Bronchial epithelial cell (primary cell): Measurements from ENCODE around the gene RNU5D-1. TPM values are rescaled to one million over a fixed set of nuclear protein-coding genes. Genes with fewer than 3 reads are reported as not detected.
A peak's percentile ranks its signal among the peaks of the same experiment; 100 is the strongest.

Experiments
- DNase-seq: peaks from one replicate; pipeline ENCODE4 v3.0.0-alpha.2; 2010; ENCODE audit warnings: low read depth
- FAIRE-seq: peaks from 2 replicates; lab custom pipeline; 2011; peaks lifted over from hg19 to GRCh38; lab: Jason Lieb, UNC
- H3K27me3 ChIP-seq: 2 replicates; pipeline ENCODE4 v1.5.1; 2011; ENCODE audit warnings: low read length; ENCODE audit not compliant: control insufficient read depth, insufficient read depth
- H3K36me3 ChIP-seq: 2 replicates; pipeline ENCODE4 v1.5.1; 2011; ENCODE audit warnings: low read length; ENCODE audit not compliant: control insufficient read depth, insufficient read depth
- H3K4me3 ChIP-seq: 2 replicates; pipeline ENCODE4 v1.5.1; 2011; ENCODE audit warnings: mild to moderate bottlenecking, low read depth, low read length, control low read depth
- CTCF ChIP-seq: IDR thresholded peaks from 2 replicates; pipeline ENCODE4 v1.5.1; 2011; ENCODE audit warnings: mild to moderate bottlenecking, moderate library complexity, low read length, control low read depth, inconsistent platforms; ENCODE audit not compliant: insufficient read depth, severe bottlenecking
- total RNA-seq: library from RNA; depleted of rRNA; stranded (reverse); fragments of >200 nt; gene quantifications from 2 replicates; pipeline ENCODE4 v1.2.1, GENCODE V29; 2014

The RNU5D-1 gene
- total RNA-seq, 1 donor from 2014 or later = not detected

DNA sequence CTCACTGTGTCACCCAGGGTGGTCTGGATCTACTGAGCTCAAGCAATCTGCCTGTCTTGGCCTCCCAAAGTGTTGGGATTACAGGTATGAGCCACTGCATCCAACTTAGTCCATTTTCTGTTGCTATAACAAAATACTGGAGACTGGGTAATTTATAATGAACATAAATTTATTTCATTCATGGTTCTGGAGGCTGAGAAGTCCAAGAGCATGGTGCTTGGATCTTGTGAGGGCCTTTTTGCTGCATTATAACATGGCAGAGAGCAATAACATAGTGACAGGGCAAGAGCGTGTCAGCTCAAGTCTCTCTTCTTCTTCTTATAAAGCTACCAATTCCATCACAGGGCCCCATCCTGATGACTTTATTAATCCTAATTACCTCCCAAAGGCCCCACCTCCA, 5.0 kb upstream of the RNU5D-1 start:
- Histone ChIP-seq H3K27me3 (no peaks in the 10 kb centered on the region), H3K4me3 (no peak overlapping the region), H3K36me3 (no peaks in the 10 kb centered on the region)
- DNase-seq (no peak), FAIRE-seq (no peak)
- TF ChIP-seq CTCF = no peak

- no peak for TF ChIP-seq CTCF
- H3K27me3 ChIP-seq = no peaks in the 10 kb centered on the region
- DNase-seq (no peak), FAIRE-seq (no peak)
- H3K4me3 ChIP-seq = no peak overlapping the region
- no peaks in the 10 kb centered on the region for H3K36me3 ChIP-seq
Measured at GRCh38 chr1:44733784-44734183, 2.8 kb upstream of the RNU5D-1 start.

DNA sequence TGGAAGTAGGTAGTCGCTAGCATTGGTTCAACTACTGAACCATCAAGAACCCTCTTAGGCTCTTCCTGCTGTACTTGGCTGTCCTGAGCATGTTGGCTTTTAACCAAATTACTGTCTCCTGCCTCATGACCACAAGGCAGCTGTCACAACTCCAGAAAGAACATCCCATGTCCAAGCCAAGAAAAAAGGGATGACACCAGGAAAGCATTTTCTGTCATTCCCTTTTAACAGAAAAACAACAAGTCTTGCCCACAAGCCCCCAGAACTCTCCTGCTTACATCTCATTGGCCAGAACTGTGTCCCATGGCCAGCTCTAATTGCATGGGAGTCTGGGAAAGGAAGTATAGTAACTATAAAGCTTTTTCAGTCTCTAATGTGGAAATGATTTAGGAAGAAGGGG, 2.4 kb upstream of the RNU5D-1 start:
- no peak for TF ChIP-seq CTCF
- no peak for FAIRE-seq
- Histone ChIP-seq H3K36me3 (no peaks in the 10 kb centered on the region), H3K4me3 (no peak overlapping the region), H3K27me3 (no peaks in the 10 kb centered on the region)
- peak; percentile 25 for DNase-seq

DNA sequence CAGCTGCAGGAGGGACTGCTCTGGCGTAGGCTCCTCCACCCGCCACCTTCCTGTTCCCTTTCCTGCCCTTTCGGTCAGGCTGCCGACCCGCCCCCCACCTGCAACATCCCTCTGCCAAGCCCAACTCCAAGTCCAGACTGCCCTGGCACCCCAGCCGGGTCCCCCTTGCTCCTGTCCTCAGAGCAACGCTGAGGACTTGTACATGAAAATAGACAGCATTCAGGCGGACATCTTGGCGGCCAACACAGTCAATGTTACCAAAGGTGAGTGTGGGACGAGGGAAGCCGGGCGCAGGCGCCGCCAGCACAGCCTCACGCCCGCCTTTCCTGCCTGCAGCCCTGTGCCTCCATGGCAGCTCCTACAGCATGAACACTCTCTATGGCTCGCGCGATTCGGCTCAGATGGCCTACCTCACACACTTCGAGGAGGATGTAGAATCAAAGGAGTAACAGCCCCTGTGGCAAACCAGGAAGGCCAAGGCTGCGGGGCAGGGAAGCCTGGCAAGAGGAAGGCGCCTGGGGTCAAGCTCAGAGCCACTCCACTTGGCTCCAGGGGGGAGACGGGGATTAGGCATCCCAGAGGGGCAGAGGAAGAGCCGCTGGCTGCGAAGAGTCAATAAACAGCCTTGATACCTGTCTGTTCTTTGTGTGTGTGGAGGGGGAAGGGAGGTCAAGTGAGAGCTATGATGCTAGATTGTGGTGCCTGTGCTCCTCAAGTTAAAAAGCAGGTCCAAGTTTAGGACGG, 5.8 kb downstream of the RNU5D-1 start:
- no peak for DNase-seq
- no peak for TF ChIP-seq CTCF
- no peak overlapping the region for H3K4me3 ChIP-seq
- no peaks in the 10 kb centered on the region for H3K27me3 ChIP-seq
- FAIRE-seq = no peak
- H3K36me3 ChIP-seq = no peaks in the 10 kb centered on the region

DNA sequence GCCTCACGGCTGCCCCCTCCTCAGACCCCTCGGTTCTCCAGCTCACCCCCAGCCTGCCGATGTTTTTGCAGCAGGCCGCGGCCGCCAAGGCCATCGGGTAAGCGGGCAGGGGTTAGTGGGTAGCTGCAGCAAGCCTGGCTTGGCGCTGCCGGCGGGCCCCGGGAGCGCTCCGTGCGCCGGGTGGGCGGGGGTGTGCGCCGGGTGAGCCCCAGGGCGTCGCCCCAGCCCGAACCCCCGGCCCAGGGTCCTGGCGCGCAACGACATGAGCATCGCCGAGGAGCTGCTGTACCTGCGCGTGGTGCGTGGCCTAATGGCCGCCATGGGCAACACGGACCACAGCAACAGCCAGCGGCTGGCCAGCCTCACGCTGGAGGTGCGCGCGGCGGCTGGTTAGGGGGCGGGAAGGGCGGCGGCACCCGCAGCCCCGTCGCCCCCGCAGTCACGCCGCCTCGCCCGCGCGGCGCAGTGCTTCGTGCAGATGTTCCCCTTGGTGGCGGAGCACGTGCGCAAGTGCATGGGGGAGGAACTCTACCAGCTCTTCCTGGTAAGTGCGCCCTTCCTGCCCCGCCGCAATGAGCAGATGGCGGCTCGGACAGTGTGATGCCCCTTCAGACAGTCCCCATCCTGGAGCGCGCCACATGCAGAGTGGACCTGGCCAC, 6.5 kb downstream of the RNU5D-1 start:
- no peak for TF ChIP-seq CTCF
- Histone ChIP-seq H3K4me3 (no peak overlapping the region), H3K36me3 (no peaks in the 10 kb centered on the region), H3K27me3 (no peaks in the 10 kb centered on the region)
- no peak for FAIRE-seq
- no peak for DNase-seq
